GM21526 (cell line): ENCODE results near the gene GMEB2.
"Not testable (repeated sequence)": the region's sequence is repeated elsewhere in the genome, so short reads cannot be mapped to it uniquely, and the experiment has no call there.

Source experiments
- ATAC-seq: cut with Tn5 transposase; IDR thresholded peaks from one replicate; pipeline ENCODE4 v1.9.1; 2021; ENCODE audit warnings: moderate library complexity; ENCODE audit not compliant: unreplicated experiment, low FRiP score

GMEB2 gene

GRCh38 chr20:63640686-63641085 is 13.8 kb upstream of the GMEB2 start:
- ATAC-seq, result not testable (repeated sequence)

- ATAC-seq, result no peak
These were observed 13.2 kb upstream of the GMEB2 start for GRCh38 chr20:63640086-63640485.

- ATAC-seq, result no peak
These were observed 12.4 kb upstream of the GMEB2 start for GRCh38 chr20:63639093-63639975.

- ATAC-seq, result no peak
These were observed 10.1 kb upstream of the GMEB2 start for GRCh38 chr20:63636752-63637628.

GRCh38 chr20:63635431-63636141 is 8.7 kb upstream of the GMEB2 start:
- ATAC-seq, result no peak

- ATAC-seq, result no peak
These were observed 6.8 kb upstream of the GMEB2 start for GRCh38 chr20:63633732-63634131.

- not testable (repeated sequence) for ATAC-seq
These were observed 4.5 kb upstream of the GMEB2 start for GRCh38 chr20:63631426-63631825.

- ATAC-seq, result not testable (repeated sequence)
These were observed 4.1 kb upstream of the GMEB2 start for GRCh38 chr20:63630956-63631355.

- ATAC-seq, result no peak
These were observed 1.5 kb upstream of the GMEB2 start for GRCh38 chr20:63628246-63628975.

- no peak for ATAC-seq
These were observed 897 bp upstream of the GMEB2 start for GRCh38 chr20:63627751-63628245.

GRCh38 chr20:63627129-63627750 is 339 bp upstream of the GMEB2 start:
- peak; percentile 69 for ATAC-seq

- ATAC-seq, result no peak
These were observed 1.0 kb downstream of the GMEB2 start for GRCh38 chr20:63625771-63626423.

- ATAC-seq, result no peak
These were observed 2.4 kb downstream of the GMEB2 start for GRCh38 chr20:63624486-63624885.

- no peak for ATAC-seq
These were observed 4.2 kb downstream of the GMEB2 start for GRCh38 chr20:63622732-63623131.

- ATAC-seq, result no peak
These were observed 4.8 kb downstream of the GMEB2 start for GRCh38 chr20:63622096-63622495.

- no peak for ATAC-seq
These were observed 5.9 kb downstream of the GMEB2 start for GRCh38 chr20:63620991-63621390.

GRCh38 chr20:63619505-63619904 is 7.4 kb downstream of the GMEB2 start:
- no peak for ATAC-seq

GRCh38 chr20:63619086-63619485 is 7.8 kb downstream of the GMEB2 start:
- no peak for ATAC-seq
